GM18861 (cell line): ENCODE results near the gene IGF1R.
"Not testable (repeated sequence)": the region's sequence is repeated elsewhere in the genome, so short reads cannot be mapped to it uniquely, and the experiment has no call there.

Experiments
- ATAC-seq: cut with Tn5 transposase; IDR thresholded peaks from one replicate; pipeline ENCODE4 v1.9.1; 2021; ENCODE audit not compliant: unreplicated experiment

Gene IGF1R

DNA sequence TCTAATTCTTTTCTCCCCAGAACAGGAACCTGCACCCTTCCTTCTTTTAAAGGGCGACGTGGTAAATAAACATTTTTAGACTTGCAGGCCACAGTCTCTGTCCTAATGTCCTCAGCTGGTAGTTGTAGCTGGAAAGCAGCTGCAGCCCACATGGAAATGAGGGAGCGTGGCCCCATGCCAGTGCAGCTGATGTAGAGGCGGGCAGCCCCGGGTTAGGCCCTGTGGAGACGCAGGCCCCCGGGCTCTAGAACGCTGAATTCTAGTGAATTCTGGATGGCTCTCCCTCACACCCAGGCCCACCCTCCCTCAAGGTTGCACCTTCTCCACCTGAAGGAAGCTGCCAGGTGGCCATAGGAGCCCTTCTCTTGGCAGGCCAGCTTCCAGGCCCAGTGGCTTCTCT, 307.0 kb downstream of the IGF1R start:
- ATAC-seq: no peak

DNA sequence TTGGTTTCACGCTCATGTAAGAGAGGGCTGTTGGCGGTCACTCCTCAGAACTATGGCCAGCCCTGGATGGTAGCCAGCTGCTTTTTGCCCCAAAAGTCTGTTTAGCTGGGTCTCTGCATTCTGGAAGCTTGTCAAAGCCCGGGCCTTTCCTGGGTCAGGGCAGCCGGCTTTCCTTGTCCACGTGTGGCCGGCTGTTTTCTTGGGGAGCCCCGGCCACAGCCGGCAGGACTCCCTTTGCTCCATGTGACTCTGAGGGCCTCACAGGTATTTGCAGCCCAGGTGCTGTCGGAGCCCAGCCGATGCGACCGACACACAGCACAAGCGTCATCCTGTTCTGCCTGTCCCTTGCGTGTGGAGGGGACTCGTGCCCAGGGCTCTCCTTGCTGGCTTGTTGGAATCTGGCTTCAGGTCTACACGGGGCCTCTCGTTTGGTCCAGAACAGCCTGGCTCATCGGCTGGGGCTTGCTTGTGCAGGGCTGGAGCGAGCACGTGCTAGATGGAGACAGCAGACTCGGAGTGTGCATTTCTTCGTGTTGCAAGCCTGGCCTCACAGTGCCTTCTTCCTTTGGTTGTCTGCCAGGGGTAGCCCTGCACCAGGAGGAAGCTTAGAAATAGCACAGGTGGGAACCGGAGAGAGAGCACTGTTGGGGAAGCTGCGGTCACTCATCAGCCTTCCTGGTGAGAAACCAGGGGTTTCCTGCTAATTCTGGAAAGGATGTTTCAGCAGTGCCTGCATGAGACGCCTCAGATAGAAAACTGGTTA, 307.8 kb downstream of the IGF1R start:
- ATAC-seq: no peak

DNA sequence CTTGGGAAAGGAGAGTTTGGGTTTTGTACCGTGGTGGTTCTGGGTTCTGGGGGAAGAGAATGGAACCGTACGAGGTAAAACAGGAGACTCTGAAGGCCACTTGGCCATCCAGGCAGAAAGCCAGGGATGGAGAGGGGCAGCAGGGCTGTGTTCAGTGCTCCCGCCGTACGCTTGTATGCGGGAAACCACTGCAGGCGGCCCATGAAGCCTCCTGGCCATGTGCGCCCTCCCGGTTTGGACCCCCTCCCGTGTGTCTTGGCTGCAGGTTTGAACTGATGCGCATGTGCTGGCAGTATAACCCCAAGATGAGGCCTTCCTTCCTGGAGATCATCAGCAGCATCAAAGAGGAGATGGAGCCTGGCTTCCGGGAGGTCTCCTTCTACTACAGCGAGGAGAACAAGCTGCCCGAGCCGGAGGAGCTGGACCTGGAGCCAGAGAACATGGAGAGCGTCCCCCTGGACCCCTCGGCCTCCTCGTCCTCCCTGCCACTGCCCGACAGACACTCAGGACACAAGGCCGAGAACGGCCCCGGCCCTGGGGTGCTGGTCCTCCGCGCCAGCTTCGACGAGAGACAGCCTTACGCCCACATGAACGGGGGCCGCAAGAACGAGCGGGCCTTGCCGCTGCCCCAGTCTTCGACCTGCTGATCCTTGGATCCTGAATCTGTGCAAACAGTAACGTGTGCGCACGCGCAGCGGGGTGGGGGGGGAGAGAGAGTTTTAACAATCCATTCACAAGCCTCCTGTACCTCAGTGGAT, 308.6 kb downstream of the IGF1R start:
- no peak for ATAC-seq

DNA sequence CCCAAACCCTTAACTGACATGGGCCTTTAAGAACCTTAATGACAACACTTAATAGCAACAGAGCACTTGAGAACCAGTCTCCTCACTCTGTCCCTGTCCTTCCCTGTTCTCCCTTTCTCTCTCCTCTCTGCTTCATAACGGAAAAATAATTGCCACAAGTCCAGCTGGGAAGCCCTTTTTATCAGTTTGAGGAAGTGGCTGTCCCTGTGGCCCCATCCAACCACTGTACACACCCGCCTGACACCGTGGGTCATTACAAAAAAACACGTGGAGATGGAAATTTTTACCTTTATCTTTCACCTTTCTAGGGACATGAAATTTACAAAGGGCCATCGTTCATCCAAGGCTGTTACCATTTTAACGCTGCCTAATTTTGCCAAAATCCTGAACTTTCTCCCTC, 309.3 kb downstream of the IGF1R start:
- no peak for ATAC-seq

DNA sequence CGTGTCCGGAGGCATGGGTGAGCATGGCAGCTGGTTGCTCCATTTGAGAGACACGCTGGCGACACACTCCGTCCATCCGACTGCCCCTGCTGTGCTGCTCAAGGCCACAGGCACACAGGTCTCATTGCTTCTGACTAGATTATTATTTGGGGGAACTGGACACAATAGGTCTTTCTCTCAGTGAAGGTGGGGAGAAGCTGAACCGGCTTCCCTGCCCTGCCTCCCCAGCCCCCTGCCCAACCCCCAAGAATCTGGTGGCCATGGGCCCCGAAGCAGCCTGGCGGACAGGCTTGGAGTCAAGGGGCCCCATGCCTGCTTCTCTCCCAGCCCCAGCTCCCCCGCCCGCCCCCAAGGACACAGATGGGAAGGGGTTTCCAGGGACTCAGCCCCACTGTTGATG, 309.7 kb downstream of the IGF1R start:
- no peak for ATAC-seq

DNA sequence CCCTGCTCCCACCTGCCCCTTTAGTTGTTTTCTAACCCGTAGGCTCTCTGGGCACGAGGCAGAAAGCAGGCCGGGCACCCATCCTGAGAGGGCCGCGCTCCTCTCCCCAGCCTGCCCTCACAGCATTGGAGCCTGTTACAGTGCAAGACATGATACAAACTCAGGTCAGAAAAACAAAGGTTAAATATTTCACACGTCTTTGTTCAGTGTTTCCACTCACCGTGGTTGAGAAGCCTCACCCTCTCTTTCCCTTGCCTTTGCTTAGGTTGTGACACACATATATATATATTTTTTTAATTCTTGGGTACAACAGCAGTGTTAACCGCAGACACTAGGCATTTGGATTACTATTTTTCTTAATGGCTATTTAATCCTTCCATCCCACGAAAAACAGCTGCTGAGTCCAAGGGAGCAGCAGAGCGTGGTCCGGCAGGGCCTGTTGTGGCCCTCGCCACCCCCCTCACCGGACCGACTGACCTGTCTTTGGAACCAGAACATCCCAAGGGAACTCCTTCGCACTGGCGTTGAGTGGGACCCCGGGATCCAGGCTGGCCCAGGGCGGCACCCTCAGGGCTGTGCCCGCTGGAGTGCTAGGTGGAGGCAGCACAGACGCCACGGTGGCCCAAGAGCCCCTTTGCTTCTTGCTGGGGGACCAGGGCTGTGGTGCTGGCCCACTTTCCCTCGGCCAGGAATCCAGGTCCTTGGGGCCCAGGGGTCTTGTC, 310.7 kb downstream of the IGF1R start:
- ATAC-seq: no peak

DNA sequence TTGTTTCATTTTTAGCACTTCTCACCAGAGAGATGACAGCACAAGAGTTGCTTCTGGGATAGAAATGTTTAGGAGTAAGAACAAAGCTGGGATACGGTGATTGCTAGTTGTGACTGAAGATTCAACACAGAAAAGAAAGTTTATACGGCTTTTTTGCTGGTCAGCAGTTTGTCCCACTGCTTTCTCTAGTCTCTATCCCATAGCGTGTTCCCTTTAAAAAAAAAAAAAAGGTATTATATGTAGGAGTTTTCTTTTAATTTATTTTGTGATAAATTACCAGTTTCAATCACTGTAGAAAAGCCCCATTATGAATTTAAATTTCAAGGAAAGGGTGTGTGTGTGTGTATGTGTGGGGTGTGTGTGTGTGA, 311.3 kb downstream of the IGF1R start:
- no peak for ATAC-seq

DNA sequence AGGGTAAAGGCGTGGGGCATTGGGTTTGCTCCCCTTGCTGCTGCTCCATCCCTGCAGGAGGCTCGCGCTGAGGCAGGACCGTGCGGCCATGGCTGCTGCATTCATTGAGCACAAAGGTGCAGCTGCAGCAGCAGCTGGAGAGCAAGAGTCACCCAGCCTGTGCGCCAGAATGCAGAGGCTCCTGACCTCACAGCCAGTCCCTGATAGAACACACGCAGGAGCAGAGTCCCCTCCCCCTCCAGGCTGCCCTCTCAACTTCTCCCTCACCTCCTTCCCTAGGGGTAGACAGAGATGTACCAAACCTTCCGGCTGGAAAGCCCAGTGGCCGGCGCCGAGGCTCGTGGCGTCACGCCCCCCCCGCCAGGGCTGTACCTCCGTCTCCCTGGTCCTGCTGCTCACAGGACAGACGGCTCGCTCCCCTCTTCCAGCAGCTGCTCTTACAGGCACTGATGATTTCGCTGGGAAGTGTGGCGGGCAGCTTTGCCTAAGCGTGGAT, 312.3 kb downstream of the IGF1R start:
- ATAC-seq: no peak

DNA sequence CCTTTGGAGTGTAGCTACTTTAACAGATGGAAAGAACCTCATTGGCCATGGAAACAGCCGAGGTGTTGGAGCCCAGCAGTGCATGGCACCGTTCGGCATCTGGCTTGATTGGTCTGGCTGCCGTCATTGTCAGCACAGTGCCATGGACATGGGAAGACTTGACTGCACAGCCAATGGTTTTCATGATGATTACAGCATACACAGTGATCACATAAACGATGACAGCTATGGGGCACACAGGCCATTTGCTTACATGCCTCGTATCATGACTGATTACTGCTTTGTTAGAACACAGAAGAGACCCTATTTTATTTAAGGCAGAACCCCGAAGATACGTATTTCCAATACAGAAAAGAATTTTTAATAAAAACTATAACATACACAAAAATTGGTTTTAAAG, 315.1 kb downstream of the IGF1R start:
- ATAC-seq: no peak

DNA sequence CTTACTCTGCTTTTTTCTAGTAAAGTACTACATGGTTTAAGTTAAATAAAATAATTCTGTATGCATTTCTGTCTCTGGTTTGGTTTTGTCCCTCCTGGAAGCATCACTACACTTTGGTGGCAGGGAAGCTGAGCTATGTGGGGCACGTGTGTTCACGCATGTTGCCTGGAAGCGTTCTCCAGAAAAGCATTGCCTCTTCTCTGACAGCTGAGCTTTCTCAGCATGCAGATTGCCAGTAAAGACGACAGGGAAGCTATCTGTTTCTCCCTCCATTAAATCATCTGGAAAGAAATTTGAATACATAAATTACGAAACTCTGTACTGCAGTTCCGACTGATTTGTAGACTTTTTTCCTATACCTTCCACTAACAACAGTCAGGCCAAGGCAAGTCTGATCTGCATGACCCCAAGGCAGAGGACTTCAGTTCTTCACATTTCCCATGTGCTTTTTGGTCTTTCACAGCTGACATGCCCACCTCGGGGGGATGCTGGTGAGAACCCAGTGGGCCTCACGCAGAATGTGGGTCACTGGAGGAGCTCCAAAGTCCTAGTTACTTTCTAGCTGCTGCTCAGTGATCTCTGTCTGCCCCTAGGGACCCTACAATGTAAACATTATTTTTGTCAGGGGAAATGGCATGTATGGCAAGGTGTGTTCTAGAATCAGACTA, 316.3 kb downstream of the IGF1R start:
- no peak for ATAC-seq

DNA sequence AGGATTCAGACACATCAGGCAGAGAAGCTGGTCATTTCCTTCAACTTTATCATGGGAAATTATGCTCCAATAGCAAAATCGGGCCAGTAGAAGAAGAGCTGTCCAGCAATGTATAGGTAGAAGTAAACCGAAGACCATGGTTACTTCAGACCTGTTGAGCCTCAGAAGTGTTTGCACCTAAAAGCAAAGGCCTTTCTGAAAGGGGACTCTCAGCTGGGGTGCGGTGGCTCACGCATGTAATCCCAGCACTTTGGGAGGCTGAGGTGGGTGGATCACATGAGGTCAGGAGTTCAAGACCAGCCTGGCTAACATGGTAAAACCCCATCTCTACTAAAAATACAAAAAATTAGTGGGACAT, 316.8 kb downstream of the IGF1R start:
- ATAC-seq: not testable (repeated sequence)

DNA sequence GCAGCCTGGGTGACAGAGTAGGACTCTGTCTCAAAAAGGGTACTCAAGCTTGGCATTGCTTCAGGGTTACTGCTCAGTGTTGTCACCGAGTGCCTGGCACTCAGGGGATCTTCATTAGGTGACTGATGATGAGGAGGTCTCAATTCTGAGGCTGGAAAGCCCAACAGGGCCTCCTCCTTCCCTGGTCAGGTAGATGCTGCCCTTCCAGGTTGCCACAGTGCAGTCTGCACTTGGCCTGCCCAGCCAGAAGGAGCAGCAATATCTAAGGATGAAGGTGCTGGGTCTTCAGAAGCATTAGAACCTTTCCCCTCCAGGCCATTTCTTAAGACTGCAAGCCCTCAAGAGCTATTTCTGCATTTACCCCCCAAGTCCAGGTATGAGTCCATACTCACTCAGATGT, 317.3 kb downstream of the IGF1R start:
- ATAC-seq: no peak

DNA sequence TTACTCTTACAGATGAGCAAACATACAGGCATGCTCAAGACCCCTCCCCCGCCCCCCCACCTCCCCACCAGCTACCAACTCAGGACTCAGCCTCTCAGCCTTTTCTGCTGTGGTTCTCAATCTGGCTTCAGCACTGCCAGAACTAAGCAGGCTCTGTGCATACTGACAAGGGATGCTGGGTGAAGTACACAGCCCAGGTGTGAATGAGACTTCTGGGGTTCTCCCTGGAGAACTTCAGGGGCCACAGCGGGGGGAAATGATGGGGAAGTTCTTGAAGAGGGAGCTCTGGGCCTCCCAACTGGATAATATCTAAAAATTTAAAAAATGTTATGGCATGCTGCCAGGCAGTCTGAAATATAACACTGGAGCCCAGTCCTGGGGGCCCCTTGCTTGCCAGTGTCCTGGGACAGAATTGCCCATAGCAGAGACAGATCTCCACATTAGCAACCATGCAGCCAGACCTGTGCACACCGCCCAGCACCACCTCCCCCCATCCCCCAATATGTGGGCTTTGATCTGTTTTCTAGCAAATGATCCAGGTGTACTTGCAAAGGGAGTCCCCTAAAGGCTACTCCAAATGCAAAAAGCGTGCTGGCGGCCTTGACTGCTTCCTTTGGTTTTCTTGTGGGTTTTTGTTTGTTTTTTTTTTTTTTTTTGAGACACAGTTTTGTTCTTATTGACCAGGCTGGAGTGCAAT, 317.9 kb downstream of the IGF1R start:
- no peak for ATAC-seq

DNA sequence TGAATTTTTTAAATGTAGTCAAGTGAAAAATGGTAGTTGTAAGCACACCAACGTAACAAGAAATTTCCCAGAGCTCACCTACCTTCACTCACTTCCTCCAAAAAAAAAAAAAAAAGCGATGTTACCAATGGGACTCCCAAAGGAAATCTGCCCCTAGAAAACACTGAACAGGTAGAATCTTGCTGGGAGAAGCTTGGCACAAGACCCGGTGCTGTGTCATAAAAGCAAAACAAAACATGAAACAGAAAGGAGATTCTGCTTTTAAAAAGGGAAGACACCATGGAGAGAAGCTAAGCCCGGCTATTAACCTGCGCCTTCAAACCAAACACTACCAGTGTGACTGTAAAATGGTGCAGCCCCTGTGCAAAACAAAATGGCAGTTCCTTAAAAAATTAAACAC, 318.8 kb downstream of the IGF1R start:
- no peak for ATAC-seq

DNA sequence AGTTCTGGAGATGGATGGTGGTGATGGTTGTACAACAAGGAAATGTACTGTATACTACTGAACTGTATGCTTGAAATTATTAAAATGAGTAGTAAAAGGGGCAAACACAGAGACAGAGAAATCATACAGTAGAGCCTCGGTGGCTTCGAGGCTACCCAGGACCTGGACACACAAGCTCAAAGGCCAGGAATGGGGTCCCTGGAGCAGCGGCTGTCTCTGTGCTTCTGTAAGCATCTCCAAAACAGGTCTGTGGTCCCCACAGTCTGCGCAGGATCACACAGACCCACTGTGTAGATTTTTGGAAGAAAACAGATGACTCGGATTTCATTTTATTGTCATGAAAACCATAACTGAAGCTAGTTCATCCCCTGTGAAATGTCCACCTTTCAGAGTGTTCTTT, 319.6 kb downstream of the IGF1R start:
- no peak for ATAC-seq

DNA sequence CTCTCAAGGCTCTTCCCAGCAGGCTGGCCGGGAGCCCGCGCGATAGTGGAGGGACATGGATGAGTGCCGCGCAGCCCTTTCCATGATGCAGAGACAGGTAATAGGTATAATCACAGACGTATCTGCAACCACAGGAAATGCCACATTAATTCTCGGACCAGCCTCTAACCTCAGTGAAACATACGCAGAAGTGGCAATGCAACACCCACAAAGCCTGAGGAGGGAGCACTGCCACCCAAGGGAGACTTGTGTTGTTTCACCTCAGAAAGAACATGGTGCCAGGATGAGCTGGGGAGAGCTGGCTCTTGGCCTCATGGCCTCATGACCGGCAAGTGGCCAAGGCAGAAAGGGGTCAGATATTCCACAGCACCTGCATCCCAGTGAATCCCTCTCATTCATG, 320.2 kb downstream of the IGF1R start:
- ATAC-seq: no peak

DNA sequence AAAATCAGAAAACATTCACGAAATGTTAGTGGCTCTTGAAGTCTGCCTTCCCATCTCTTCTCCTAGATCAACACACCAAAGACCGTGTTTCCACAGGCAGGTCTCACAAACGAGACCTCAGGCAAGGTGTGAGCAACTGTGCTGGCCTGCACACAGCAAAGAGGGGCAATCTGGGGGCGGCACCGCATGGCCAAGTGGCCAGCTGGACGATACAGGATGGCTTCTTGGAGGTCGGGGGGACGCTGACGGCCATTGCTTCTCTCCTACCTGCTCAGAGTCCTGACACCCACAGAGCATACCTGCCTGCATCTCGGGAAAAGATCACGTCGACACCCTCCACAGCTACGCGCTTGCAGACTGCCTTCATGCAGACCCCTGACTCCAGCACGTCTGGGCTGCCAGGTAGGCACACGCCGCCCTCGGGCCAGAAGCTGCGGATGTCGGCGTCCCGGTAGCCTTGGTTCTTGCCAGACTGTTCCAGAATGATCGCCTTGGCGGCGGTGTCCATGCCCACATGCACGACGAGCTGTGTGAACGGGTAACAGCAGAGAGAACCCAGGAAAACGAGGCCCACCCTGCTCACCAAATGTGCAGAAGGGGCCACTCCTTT, 320.9 kb downstream of the IGF1R start:
- ATAC-seq: no peak

DNA sequence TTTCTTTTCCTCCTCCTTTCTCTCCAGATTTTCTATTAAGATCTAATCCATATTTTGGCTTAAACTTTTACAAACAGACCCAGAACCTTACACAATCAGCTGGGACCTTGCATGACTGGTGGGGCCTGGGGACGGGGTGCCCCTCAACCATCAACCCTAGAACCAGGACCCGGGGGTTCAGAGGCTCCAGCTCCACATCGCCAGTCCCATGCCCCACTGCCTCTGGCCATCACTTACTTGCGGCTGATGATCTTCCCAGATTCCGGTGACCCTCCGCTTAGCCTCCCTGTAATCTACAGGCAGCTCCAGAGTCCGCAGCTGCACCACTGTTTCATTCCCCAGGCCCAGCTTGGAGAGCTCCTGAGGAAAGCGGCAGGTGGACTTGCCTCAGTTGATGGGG, 322.5 kb downstream of the IGF1R start:
- ATAC-seq: no peak

DNA sequence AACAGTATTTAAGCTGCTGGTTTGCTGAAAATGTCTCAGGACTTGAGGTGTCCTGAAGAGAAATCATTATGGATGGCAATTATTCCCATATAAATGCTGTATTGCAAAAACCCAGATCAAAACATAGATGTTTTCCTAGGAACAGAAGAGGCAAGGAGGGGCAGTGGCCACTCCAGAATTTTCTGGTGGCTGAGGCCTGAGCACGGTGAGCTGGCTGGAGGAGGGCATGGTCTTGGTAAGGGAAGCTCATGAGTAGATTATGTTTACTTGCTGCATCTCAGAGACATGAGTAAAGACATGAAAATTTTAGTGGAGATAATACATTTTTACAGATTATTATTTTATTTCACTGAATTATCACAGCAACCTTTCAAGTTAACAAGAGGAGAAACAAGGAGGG, 328.2 kb downstream of the IGF1R start:
- ATAC-seq: no peak

DNA sequence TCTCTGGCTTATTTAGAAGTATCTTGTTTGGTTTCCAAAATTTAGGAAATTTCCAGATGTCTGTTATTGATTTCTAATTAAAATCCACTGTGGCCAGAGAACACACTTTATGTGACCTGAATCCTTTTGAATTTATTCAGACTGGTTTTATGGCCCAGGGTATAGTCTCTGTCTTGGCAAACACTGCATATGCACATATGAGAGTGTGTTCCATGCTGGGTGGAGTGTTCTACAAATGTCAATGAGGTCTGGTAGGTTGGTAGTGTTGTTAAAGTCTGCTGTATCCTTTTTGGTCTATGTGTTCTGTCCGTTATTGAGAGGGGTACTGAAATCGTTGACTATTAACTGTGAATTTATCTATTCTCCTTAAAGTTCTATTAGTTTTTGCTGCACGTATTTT, 329.1 kb downstream of the IGF1R start:
- no peak for ATAC-seq
